HepG2 (cell line): ENCODE measurements around the gene PARP3. TPM values are rescaled to one million over a fixed set of nuclear protein-coding genes. Genes with fewer than 3 reads are reported as not detected.

Experiments
- CBFB ChIP-seq: sonication (generic); formaldehyde crosslinking; IDR thresholded peaks from 2 replicates; pipeline ENCODE4 v1.4.0; 2020; ENCODE audit warnings: missing genetic modification reagents
- GZF1 ChIP-seq: sonication (generic); formaldehyde crosslinking; IDR thresholded peaks from 2 replicates; pipeline ENCODE4 v1.5.1; 2020; ENCODE audit warnings: mild to moderate bottlenecking, missing genetic modification reagents
- HNF4A ChIP-seq: sonication (generic); formaldehyde crosslinking; IDR thresholded peaks from 2 replicates; pipeline ENCODE4 v1.4.0; 2020; ENCODE audit warnings: missing genetic modification reagents
- HNRNPUL1 ChIP-seq: fragments of 200-400 bp; formaldehyde crosslinking; IDR thresholded peaks from 2 replicates; pipeline ENCODE4 v1.6.1; 2017; ENCODE audit warnings: low read depth, mild to moderate bottlenecking, low read length, moderate library complexity
- HOXA3 ChIP-seq: sonication (generic); formaldehyde crosslinking; IDR thresholded peaks from 2 replicates; pipeline ENCODE4 v1.5.0; 2020; ENCODE audit warnings: missing genetic modification reagents
- IKZF4 ChIP-seq: sonication (generic); formaldehyde crosslinking; IDR thresholded peaks from 2 replicates; pipeline ENCODE4 v1.5.1; 2020; ENCODE audit warnings: borderline replicate concordance, mild to moderate bottlenecking, low read depth, missing genetic modification reagents; ENCODE audit errors: not compliant biosample characterization
- LBX2 ChIP-seq: sonication (generic); formaldehyde crosslinking; IDR thresholded peaks from 2 replicates; pipeline ENCODE4 v1.5.0; 2020; ENCODE audit warnings: missing genetic modification reagents, mild to moderate bottlenecking, borderline replicate concordance
- MAFF ChIP-seq: IDR thresholded peaks from 2 replicates; pipeline ENCODE4 v1.6.1; 2011; ENCODE audit warnings: low read depth, low read length, improper control_type of control experiment
- NFE2L1 ChIP-seq: sonication (generic); formaldehyde crosslinking; IDR thresholded peaks from 2 replicates; pipeline ENCODE4 v1.4.0; 2020; ENCODE audit warnings: missing genetic modification reagents, mild to moderate bottlenecking, borderline replicate concordance
- NFIB ChIP-seq: sonication (generic); formaldehyde crosslinking; IDR thresholded peaks from 2 replicates; pipeline ENCODE4 v1.9.0; 2021; ENCODE audit warnings: missing genetic modification reagents, mild to moderate bottlenecking, borderline replicate concordance
- PHF21A ChIP-seq: sonication (generic); formaldehyde crosslinking; IDR thresholded peaks from 2 replicates; pipeline ENCODE4 v1.5.0; 2020; ENCODE audit warnings: mild to moderate bottlenecking, missing genetic modification reagents
- PITX1 ChIP-seq: sonication (generic); formaldehyde crosslinking; IDR thresholded peaks from 2 replicates; pipeline ENCODE4 v1.5.1; 2020; ENCODE audit warnings: mild to moderate bottlenecking, missing genetic modification reagents
- RBM22 ChIP-seq: fragments of 200-400 bp; formaldehyde crosslinking; optimal IDR thresholded peaks from 2 replicates; pipeline ENCODE3; 2017; ENCODE audit warnings: mild to moderate bottlenecking, low read length, moderate library complexity
- REL ChIP-seq: sonication (generic); formaldehyde crosslinking; conservative IDR thresholded peaks from 2 replicates; pipeline ENCODE4 v1.8.0; 2022; ENCODE audit warnings: mild to moderate bottlenecking, missing genetic modification reagents, moderate library complexity
- SRF ChIP-seq: IDR thresholded peaks from 2 replicates; pipeline ENCODE4 v1.6.1; 2011; ENCODE audit warnings: mild to moderate bottlenecking, low read depth, low read length, moderate library complexity
- SRSF1 ChIP-seq: fragments of 200-400 bp; formaldehyde crosslinking; optimal IDR thresholded peaks from 2 replicates; pipeline ENCODE3; 2017; ENCODE audit warnings: mild to moderate bottlenecking, low read depth, low read length, moderate library complexity
- STAG1 ChIP-seq: sonication (generic); formaldehyde crosslinking; IDR thresholded peaks from 2 replicates; pipeline ENCODE4 v1.4.0; 2020; ENCODE audit warnings: missing genetic modification reagents
- STAT5B ChIP-seq: sonication (generic); formaldehyde crosslinking; IDR thresholded peaks from 2 replicates; pipeline ENCODE4 v1.4.0; 2020; ENCODE audit warnings: missing genetic modification reagents
- YY1 ChIP-seq: IDR thresholded peaks from 2 replicates; pipeline ENCODE4 v1.6.1; 2011; ENCODE audit warnings: low read length, low read depth, moderate library complexity, mild to moderate bottlenecking; ENCODE audit not compliant: insufficient read depth, insufficient replicate concordance
- ZNF232 ChIP-seq: sonication (generic); formaldehyde crosslinking; IDR thresholded peaks from 2 replicates; pipeline ENCODE4 v1.4.0; 2020; ENCODE audit warnings: missing genetic modification reagents, borderline replicate concordance
- ZNF274 ChIP-seq: sonication (generic); formaldehyde crosslinking; IDR thresholded peaks from 2 replicates; pipeline ENCODE4 v1.5.1; 2020; ENCODE audit warnings: mild to moderate bottlenecking, missing genetic modification reagents
- ZNF30 ChIP-seq: sonication (generic); formaldehyde crosslinking; IDR thresholded peaks from 2 replicates; pipeline ENCODE4 v1.5.0; 2020; ENCODE audit warnings: mild to moderate bottlenecking, missing genetic modification reagents
- ZNF44 ChIP-seq: sonication (generic); formaldehyde crosslinking; IDR thresholded peaks from 2 replicates; pipeline ENCODE4 v1.5.1; 2020; ENCODE audit warnings: mild to moderate bottlenecking, missing genetic modification reagents
- ZNF446 ChIP-seq: sonication (generic); formaldehyde crosslinking; IDR thresholded peaks from 2 replicates; pipeline ENCODE4 v1.5.0; 2020; ENCODE audit warnings: mild to moderate bottlenecking, missing genetic modification reagents
- ZNF678 ChIP-seq: sonication (generic); formaldehyde crosslinking; IDR thresholded peaks from 2 replicates; pipeline ENCODE4 v1.4.0; 2020; ENCODE audit warnings: mild to moderate bottlenecking, missing genetic modification reagents
- ZNF75D ChIP-seq: sonication (generic); formaldehyde crosslinking; IDR thresholded peaks from 2 replicates; pipeline ENCODE4 v1.8.1; 2023; ENCODE audit warnings: missing genetic modification reagents, mild to moderate bottlenecking, borderline replicate concordance
- ZNF879 ChIP-seq: sonication (generic); formaldehyde crosslinking; IDR thresholded peaks from 2 replicates; pipeline ENCODE4 v1.8.1; 2023; ENCODE audit warnings: missing genetic modification reagents
- polyA plus RNA-seq, 8 experiments: library from polyadenylated mRNA; depleted of rRNA in 3 of 8; stranded (reverse) in 7 of 8; unstranded in 1 of 8; fragments of >200 nt; fragmentation: Illumina TruSeq in 4 of 8; extraction: Trizol in 4 of 8; gene quantifications; 2 replicates each; pipeline versions ENCODE4 v1.2.1 to v1.2.3, GENCODE V29; 2011 to 2016; ENCODE audit warnings: low read depth in 4 of 8, missing spikeins in 1 of 8, mixed read lengths in 1 of 8; ENCODE audit not compliant: insufficient read depth in 1 of 8
- total RNA-seq, 5 experiments: library from RNA; depleted of rRNA; stranded (reverse); fragments of >200 nt; fragmentation: Illumina TruSeq; extraction: Trizol; gene quantifications; 2 replicates each; pipeline ENCODE4 v1.2.3, GENCODE V29; 2016; ENCODE audit warnings: low read depth in 1 of 5
- TF ChIP-seq, protein P1 (sequence below): IDR thresholded peaks from 2 replicates; pipeline ENCODE4 v1.6.1; 2016
- TF ChIP-seq, protein P2 (sequence below): sonication (generic); formaldehyde crosslinking; IDR thresholded peaks from 2 replicates; pipeline ENCODE4 v1.8.1; 2023; ENCODE audit warnings: mild to moderate bottlenecking, missing genetic modification reagents, borderline replicate concordance
- TF ChIP-seq, protein P3 (sequence below): IDR thresholded peaks from 2 replicates; pipeline ENCODE4 v1.6.1; 2016; ENCODE audit warnings: missing biosample characterization, missing genetic modification reagents, low read depth

The PARP3 gene
- total and polyA plus RNA-seq, 2 of the 13 experiments (the other 11 are each of a cell fraction or from before 2014, with no cell fraction given): 11.2 to 21.5 TPM

GRCh38 chr3:51982838-51983577, 40.8 kb downstream of the PARP3 start, which contains the start of gene ACY1 (continued):
- TF ChIP-seq, protein P1, sequence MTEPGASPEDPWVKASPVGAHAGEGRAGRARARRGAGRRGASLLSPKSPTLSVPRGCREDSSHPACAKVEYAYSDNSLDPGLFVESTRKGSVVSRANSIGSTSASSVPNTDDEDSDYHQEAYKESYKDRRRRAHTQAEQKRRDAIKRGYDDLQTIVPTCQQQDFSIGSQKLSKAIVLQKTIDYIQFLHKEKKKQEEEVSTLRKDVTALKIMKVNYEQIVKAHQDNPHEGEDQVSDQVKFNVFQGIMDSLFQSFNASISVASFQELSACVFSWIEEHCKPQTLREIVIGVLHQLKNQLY: peak; percentile 92
- TF ChIP-seq STAG1 (no peak; the same call in 1 of the 2 replicates), ZNF232 (CRISPR knock-in tag) (peak; percentile 4; the same call in 1 of the 2 replicates), SRF (no peak), ZNF678 (peak; percentile 97), ZNF879 (CRISPR knock-in tag) (no peak), IKZF4 (CRISPR knock-in tag) (peak; percentile 59), ZNF30 (CRISPR knock-in tag) (no peak), PITX1 (CRISPR knock-in tag) (peak; percentile 57; the same call in 1 of the 2 replicates), LBX2 (peak; percentile 22; the same call in 1 of the 2 replicates), NFE2L1 (CRISPR knock-in tag) (peak; percentile 79; the same call in 1 of the 2 replicates), CBFB (CRISPR knock-in tag) (peak; percentile 60; the same call in 1 of the 2 replicates), PHF21A (CRISPR knock-in tag) (peak; percentile 67), HNRNPUL1 (peak; percentile 74; the same call in 1 of the 2 replicates), MAFF (no peak), ZNF446 (CRISPR knock-in tag) (no peak), ZNF274 (CRISPR knock-in tag) (peak; percentile 42; the same call in 1 of the 2 replicates), REL (CRISPR knock-in tag) (peak; percentile 81; the same call in 1 of the 2 replicates), YY1 (peak; percentile 68), ZNF44 (CRISPR knock-in tag) (peak; percentile 62; the same call in 1 of the 2 replicates), HOXA3 (peak; percentile 84), GZF1 (CRISPR knock-in tag) (0 out of 2 replicates have a peak, but pooled peaks have one; percentile 21), HNF4A (CRISPR knock-in tag) (peak; percentile 96), RBM22 (no peak), NFIB (no peak), SRSF1 (no peak), STAT5B (CRISPR knock-in tag) (no peak), ZNF75D (CRISPR knock-in tag) (no peak)
- TF ChIP-seq, protein P2, sequence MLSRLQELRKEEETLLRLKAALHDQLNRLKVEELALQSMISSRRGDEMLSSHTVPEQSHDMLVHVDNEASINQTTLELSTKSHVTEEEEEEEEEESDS: no peak
- TF ChIP-seq, protein P3, sequence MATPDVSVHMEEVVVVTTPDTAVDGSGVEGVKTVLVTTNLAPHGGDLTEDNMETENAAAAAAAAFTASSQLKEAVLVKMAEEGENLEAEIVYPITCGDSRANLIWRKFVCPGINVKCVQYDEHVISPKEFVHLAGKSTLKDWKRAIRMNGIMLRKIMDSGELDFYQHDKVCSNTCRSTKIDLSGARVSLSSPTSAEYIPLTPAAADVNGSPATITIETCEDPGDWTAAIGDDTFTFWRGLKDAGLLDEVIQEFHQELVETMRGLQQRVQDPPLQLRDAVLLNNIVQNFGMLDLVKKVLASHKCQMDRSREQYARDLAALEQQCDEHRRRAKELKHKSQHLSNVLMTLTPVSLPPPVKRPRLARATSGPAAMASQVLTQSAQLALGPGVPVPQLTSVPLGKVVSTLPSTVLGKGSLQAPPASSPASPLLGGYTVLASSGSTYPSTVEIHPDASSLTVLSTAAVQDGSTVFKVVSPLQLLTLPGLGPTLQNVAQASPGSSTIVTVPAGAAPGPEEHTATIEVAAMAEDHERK (CRISPR knock-in tag): no peak
